ENCODE data around the gene DCHS1.

Gene DCHS1

DNA sequence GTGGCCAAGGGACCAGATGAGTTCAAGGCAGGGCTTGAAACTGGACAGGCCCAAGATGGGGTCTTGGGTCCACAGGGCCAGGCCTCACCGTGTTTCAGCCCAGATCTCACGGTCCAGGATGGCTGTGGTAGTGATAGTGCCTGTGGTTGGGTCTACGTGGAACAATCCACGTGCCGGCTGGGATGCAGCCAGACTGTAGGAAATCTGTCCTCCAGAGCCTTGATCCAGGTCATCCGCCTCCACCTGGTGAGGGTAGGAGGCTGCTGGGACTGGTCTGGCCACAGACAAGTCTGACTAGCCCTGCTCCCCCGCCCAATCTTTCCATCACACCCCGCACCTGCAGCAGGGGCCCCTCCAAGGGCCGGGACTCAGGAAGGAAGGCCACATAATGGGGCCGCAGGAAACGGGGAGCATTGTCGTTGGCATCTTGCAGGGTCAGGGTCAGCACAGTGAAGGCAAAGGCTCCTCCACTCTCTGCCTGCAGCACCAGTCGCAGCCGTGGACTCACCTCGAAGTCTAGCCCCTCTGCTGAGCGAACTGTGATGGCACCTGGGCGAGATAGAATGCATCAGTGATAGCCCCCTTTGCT is 29.7 kb downstream of the DCHS1 start:
- no peak for DNase-seq (ENCODE audit: low read depth)

DNA sequence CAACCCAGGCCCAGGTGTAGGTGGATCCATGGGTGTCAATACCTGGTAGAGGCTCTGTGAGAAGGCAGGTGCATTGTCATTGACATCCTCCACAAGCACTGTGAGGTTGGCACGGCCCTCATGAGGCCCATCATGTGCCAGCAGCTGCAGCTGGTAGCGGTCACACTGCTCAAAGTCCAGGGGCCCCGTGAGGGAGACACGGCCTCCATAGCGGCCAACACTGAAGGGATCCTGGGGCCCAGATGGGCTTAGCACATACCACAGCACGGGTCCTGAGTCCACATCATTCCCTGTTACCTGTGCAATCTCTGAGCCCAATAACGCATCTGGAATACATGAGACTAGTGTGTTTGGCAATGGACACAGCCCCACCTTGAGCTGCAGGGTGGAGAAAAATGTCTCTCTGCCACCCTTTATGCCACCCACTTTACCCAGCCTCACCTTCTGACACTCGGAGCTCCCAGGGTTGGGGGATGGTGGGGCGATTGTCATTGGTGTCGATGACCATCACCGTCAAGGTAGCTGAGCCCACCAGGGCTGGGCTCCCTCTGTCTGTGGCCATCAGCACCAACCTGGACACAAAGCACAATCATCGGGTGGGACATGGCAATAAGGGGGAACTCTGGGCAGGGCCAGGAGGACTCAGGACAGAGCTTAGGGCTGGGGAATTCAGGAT is 30.3 kb downstream of the DCHS1 start:
- no peak for DNase-seq (ENCODE audit: low read depth)

DNA sequence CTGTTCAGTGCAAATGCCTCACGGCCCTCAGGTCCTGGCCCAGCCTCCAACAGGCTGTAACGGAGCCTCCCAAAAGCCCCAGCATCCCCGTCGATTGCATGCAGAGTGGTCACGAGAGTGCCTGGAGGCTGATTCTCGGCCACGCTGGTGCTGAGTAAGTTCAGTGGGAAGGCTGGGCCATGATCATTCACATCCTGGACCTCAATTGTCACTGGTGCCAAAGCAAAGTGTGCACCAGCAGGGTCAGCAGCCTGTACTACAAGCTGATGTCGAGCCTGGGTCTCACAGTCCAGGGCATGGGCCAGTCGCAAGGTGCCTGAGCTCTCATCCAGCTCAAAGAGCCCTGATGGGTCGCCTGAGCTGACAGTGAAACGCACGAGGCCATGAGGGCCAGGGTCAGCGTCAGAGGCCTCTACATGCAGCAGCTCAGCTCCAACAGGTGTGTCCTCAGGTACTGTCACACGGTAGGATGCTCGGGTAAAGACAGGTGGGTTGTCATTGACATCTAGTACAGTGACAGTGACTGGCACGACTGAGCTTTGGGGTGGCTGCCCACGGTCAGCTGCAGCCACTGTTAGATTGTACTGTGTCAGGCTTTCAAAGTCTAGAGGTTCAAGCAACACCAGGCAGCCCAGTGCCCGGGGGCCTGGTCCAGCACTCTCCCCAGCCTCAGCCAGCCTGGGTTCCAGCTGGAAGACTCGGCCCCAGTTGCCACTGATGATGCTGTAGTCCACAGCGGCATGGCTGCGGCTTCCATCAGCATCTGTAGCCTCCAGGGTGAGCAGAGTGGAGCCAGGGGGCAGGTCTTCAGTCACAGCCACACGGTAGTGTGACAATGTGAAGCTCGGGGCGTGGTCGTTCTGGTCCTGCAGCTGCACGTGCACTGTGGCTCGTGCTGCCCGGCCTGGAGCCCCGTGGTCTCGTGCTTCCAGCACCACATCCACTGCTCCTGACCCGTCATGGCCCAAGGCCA is 31.9 kb downstream of the DCHS1 start:
- DNase-seq (ENCODE audit: low read depth) = no peak

DNA sequence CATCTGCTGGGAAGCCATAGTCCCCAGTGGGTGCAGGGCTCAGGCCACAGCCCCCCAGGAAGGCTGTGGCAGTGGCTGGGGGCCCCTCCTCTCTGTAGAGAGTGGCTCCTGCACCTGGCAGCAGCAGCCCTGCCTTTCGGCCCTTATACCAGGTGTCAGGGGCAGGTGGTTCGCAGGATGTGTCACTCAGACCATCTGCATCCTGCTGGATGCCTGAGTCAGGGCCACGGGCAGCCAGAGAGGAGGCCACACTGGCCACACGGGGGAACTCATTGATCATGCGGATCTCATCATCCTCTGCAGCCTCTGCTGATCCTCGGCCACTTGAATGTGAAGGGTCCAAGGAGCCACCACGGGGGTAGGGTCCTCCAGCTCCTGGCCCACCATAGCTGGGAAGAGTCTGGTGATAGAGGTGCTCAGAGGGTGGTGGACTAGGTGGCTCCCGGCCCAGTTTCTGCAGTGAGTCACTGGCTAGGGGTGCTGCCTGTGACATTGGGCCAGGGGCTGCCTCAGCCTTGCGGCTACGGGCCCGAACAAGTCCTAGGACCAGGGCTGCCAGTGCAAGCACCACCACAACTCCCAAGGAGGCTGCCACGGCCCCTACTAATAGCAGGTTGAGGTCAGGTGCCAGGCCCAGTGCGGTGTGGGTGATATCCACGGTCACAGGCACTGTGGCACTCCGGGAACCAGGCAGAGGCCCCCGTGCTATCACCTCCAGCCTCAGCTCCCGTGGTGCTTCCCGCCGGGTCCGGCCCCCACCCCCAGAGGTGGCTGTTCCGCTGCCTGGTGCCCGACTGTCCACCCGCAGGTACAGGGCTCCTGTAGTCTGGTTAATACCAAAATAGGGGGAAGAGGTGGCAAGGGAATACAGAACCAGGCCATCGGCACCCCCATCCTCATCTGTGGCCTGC is 33.1 kb downstream of the DCHS1 start:
- no peak for DNase-seq (ENCODE audit: low read depth)

DNA sequence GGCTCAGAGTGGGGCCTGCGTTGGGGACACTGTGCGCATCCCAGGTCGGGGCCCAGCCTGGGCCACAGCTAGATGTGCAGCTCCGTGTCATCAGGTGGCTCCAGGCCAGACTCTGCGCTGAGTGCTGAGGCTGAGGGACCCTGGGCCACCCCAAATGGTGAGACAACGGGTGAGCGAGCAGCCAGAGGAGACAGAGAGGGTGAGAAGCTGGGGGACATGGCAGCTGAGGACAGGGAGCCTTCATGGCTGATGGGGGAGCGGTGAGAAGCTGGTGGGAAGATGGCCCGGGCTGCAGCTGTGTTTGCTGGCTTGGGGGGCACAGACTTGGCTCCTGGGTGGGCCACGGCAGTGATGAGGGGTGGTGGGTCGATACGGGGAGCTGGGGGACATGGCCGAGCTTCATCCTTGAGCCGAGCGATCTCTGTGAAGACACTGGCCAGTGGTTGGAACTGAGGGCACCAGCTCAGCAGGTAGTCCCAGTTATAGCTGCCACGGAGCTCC is 33.8 kb downstream of the DCHS1 start:
- no peak for DNase-seq (ENCODE audit: low read depth)

DNA sequence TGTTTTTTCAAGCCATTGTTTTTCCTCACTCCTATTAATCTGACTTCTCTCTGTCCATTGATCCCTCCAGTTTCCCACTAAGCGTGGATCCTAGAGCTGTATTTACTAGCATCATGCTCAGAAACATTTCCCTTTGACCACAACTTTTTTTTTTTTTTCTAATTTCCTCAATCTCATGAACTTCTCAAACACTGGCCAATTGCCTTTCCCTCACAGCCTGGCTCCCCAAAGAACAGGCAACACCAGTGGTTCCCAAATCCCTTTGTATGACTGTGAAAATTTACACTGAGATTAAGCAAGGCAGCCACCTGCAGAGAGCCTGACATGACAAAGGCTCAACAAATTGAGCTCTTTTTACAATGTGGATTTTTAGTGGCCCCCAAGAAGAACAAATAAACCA is 35.0 kb downstream of the DCHS1 start:
- no peak for DNase-seq (ENCODE audit: low read depth)

DNA sequence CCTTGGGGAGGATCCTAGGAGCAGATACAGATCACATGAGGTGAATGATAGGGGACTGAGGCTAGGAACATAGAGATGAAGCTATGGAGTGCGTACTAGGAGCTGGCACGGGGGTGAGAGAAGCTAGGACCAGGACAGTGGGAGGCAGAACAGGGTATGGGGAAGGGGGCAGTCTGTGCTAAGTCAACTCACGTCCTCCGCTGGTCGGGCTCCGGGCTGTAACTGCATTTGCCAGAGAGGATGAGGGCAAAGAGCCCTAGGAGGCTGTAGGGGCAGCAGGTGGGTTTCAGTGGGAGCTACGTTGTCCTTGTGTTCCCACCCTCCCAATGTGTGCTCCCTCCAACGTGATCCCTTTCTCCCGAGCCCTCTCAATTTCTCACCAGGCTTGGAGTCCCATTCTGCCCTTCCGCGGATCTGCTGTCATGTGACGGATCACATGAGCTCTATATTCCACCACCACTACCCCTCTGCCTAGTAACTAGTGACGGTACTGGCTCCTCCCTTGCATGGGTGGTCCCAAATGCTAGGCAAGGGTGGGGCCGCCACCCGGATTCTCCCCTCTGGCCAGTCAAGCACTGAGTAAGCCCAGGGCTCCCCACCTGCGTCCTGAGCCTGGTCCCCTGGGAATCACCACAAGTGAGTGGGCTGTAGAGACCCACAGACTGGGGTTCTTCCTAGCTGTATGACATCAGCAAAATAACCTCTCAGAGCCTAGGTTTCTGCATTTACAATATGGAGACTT is 36.4 kb downstream of the DCHS1 start, which contains the start of gene TPP1:
TPP1 (minus strand) TSS at position 419 of the 742 bp plus-strand sequence; CDS start at position 397, 22 bp downstream.
- peak; percentile 87 for DNase-seq (ENCODE audit: low read depth)

DNA sequence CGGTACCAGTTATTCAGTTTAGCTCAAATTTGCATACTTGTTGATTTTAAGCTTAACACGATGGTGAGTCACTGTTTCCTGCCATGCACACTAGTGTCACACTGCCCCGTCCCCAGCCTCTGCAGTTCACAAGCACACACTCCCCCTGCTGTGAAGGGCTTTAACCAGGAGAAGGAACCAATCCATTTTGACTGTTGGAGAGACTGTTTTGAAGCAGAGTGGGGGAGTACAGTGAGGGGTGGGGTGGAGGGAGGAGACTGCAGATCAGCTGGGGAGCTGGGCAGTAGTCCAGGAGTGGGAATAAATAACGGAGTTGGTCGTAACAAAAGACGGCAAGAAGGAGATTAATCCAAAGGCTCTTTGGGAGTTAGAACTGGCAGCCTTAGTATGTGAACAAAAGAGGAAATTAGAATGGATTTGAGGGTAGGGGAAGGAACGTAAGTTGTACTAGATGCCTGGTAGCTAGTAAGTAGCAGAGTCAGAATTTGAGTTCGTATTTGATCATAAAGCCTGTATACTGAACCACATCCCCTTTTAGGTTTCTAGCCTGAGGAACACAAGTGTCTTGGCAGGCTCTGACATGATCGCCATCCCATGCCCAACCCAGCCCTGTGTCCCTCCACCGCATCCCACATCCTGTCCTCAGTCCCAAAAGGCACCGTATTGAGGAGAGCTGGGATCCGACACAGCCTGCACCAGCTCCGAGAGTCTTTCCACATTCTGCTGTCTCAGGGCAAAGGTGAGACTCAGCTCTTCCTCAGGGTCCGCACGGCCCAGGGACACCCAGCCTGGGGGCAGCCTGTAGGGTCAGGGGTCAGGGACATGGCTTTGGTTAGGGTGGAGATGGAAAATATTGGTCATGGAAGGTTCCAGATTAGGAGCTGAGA is 37.2 kb downstream of the DCHS1 start:
- peak; percentile 41 for DNase-seq (ENCODE audit: low read depth)

DNA sequence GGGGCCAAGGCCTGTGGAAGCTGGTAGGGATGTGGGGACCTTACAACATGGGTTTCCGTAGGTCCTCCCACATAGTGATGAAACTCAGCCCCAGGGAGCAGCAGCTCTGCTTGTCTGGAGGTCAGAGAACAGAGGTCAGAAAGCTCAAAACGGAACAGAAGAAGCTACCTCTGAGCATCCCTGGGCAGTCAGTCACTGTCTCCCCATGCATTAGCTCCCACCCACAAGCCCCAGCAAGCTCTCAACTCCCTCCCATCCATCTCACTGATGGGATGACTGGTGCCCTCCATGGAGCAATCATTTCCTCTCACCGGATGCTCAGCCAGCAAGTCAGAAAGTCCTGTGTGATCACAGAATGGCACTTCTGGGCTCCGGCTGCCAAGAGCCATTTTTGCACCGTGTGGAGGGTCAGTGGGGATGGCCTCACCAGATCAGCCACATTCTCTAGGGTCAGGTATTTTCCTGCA is 38.3 kb downstream of the DCHS1 start:
- DNase-seq (ENCODE audit: low read depth) = no peak

DNA sequence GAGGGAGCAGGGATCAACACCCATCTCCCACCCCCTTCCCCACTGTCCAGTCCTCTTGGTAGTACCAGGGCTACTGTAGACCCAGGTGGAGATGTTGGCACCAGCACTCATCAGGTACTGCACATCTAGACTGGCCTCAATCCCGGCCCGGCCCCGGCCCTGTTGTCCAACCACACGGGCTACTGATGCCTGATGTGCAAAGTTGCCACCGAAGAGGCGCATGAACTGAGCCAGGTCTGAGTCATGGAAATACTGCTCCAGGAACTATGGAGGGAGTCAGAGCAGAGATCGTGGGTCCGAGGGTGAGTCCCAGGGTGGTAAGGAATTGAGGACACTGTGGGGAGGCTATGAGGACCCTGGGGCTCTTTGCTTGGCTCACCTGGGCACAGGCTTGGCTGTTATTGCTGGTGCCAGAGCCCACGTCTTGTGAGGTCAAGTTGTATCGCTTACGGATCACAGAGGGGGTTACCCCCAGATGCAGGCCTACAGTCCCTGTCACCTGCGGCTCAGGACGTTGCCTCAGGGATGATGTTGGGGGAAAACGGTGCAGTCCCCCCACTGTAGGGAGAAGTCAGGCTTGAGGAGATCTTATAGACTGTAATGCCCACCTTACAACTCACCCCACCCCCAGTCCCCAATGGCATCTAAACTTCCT is 38.9 kb downstream of the DCHS1 start:
- no peak for DNase-seq (ENCODE audit: low read depth)

DNA sequence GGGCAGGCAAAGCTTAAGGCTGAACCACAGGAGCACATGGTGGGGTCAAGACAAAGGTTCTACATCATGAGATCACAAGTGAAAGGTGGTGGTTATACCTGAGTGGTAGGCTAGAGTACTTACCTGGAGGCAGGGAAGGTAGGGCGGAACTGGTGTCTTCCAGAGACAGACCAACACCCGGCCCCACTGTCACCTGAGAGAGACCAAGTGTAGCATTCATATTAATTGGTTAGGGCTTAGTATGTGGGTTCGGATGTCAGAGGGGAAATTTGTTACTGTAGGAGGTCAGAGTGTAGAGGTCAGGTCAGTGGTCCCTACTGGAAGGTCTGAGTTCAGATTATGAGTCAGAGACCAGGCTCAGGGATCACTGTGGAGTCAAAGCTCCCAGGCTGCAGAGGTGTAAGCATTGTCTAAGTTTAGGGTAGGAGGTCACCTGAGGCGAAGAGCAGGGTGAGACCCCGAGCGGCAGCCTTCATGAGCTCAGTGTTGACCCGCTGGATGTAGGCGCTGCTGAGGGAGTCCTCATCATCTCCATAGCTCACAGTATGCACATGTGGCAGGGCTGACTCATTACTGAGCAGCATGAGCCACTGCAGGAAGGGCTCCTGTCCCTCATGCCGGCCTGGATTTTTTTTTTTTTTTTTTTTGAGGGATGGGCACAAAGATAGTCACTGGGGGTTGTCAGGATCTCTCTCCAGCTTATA is 39.6 kb downstream of the DCHS1 start:
- no peak for DNase-seq (ENCODE audit: low read depth)

DNA sequence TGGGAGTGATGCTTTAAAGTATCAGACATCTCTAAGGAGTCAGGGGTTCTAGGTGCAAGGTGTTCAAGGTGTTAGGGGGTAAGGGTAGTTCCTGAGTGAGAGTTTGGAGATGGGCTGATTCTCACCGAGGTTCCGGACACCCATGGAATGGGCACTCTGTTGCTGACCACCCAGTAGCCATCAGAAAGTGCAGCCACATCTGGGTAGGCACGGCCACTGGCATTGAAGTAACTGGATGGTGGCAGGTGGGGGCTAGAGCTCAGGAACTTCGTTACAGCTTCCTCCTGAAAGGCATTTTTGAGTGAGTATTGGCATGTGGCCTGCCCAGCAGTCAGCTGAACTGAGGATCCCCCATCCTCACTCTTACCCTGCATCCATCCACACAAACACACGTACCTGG is 40.6 kb downstream of the DCHS1 start:
- DNase-seq (ENCODE audit: low read depth) = no peak

DNA sequence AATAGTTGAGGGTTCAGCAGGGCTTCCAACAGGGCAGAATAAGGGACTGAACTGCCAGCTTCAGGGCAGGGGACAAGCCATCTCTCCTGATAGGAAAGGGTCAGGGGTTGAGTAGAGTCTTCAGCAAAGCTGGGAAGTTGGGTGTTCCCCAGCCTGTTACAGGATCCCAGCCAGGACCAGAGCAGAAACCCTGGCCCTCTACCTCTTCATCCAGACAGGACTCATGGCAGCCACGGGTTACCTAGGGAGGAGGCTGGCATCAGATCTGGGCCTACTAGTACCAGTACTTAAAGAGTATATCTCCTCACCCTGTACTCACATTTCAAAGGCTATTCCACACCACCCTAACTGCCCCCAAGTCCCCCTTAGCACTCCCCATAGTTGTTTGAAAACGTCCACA is 41.2 kb downstream of the DCHS1 start:
- DNase-seq (ENCODE audit: low read depth) = no peak

DNA sequence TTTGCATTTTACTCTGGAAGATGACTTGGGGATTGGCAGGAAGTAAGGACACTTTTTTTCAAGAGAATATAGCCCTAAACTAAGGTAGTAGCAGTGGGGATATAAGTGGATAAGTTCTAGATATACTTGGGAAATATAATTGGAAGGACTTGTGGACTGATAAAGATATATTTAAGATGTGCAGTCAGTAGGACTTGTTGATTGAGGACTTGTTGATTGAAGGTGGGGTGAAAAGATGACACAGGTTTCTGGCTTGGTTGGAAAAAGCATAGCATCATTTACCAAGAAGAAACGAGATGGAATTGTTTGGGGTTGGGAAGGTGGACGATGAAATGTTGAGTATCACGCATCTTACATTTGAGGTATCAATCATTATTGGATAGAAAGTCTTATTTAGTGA is 42.1 kb downstream of the DCHS1 start:
- no peak for DNase-seq (ENCODE audit: low read depth)

DNA sequence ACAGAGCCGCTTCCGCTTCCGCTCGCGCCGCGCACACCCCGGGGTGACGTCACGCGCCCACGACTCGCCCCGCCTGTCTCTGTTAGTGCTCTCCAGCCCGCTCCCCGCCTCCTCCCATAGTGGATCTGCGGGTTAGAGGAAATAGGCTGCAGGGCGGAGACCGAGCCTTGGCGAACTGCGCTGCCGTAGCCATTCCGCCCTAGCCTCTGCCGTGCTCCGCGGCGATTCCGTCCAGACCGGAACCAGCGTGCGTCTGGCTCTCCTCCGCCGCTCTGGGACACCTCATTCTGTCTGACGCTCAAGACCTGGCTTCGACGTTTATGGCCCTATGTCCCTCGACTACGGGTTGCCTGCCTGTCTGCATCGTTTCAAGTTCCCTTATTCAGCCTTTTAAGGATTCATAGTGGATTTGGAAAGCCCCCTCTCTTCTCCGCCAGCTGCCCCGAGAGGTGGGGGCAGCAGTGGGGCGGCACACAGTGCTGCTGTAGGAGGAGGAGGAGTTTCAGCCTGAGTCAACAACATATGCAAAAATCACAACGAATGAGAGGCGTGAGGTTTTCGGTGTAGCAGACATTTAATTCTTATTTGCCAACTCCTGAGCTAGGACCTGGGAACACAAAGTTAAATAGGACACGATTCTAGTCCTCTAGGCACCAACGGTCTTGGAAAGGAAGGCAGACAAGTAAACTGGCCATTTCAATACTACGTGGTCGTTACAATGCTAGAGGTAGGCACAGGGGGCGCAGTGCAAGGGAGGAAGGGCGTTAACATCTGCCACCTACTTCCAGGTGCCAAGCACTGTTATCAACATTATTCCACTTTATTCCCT is 43.2 kb downstream of the DCHS1 start, which contains the start of gene TAF10:
TAF10 (minus strand) TSS at position 4 of the 829 bp plus-strand sequence. CDS start 27 bp downstream, outside the sequence.
- peak; percentile 91 for DNase-seq (ENCODE audit: low read depth)

DNA sequence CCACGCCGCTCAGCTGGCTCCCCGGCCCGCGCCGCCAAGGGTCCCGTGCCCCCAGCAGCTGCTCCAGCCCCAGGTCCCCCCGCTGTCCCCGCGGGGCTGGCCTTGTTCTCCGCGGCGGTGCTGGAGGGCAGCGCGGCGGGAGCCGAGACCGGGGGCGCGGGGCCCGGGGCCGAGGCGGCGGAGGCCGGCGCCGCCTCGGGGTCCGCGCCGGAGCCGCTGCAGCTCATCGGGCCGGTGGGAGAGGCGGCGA is 43.7 kb downstream of the DCHS1 start:
- no peak for DNase-seq (ENCODE audit: low read depth)

DNA sequence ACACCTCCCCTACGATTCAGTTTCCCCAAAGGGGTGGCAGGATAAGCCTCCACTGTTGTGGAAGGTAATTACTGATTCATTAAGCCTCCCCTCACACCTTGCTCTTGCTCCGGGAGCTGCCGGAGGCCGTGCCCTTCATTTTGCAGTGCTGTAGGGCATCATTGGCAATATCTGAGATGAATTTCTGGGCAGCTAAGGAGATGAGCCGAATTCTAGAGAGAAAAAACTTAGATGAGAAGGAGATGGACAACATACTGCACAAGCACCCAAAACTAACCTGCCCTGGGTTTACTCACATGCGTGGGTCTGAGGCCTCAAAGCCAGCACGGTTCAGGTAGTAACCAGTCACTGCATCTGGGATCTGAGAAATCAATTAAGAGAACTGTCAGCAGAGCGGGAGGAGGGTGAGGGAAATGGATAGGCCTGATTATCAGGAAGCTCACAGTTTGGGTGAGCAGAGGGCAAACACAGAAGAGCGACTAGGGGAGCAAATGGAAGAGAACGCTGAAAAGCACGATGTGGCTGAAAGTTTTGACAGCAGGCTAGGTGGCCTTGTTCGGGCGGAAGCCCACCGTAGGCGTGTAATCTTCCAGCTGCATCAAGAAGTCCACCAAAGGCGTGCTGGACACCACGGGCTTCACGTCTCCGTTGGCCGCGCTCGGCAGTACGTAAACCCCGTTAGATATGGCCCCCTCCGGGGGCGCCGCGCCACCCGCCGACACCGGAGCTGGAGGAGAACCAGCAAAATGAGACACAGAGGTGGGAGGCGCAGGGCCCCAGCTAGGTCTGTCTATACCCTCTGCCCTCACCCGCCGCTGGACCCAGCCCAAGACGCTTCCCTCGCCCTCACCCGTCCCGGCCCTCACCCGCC is 44.3 kb downstream of the DCHS1 start:
- no peak for DNase-seq (ENCODE audit: low read depth)

Measured in activated gamma-delta T cell treated with anti-CD3 and anti-CD28 coated beads, Interleukin-2, amount 50 U/mL, for 16 hours (primary cell).